ENCODE data around the gene MAML2. TPM values are rescaled to one million over a fixed set of nuclear protein-coding genes. Genes with fewer than 3 reads are reported as not detected.

The MAML2 gene
- total and polyA plus RNA-seq, 2 of the 8 experiments (the other 6 are each of a cell fraction or from before 2014, with no cell fraction given), result 3.8 to 6.6 TPM

- Histone ChIP-seq H3K23me2 (ENCODE audit: low read depth, low read length) (peaks cover 2% of the 10 kb centered on the region; the same call in 1 of the 2 replicates), H2AFZ (ENCODE audit: low read length) (no peak overlapping the region), H3K14ac (ENCODE audit: insufficient read length) (no peak overlapping the region), H3K4me1 (replicated peaks in 1 of 4; ENCODE audit: control insufficient read depth in 3 of 4, insufficient read depth in 4 of 4, low read length in 3 of 4) (peaks cover 0 to 12% (median 5%) of the 10 kb centered on the region in 4 experiments; a peak in 4 of 7 replicates), H4K20me1 (replicated peaks in 1 of 2; ENCODE audit: control insufficient read depth in 1 of 2, insufficient read depth in 2 of 2, low read length in 2 of 2) (no peaks in the 10 kb centered on the region), H3K79me2 (ENCODE audit: control insufficient read depth in 1 of 2, insufficient read depth in 2 of 2, low read length in 2 of 2) (no peaks in the 10 kb centered on the region), H3K23ac (ENCODE audit: insufficient read length) (no peak overlapping the region), H4K5ac (ENCODE audit: insufficient read length, low read depth, low read length) (no peak overlapping the region), H3K18ac (ENCODE audit: extremely low read depth, low read length) (no peak overlapping the region), H4K8ac (ENCODE audit: extremely low read depth, insufficient read depth, low read length) (no peak overlapping the region), H2BK15ac (ENCODE audit: low read length) (no peak overlapping the region), H2BK120ac (replicated peaks; ENCODE audit: low read depth, low read length) (no peak overlapping the region), H3K27me3 (replicated peaks in 1 of 4; ENCODE audit: control insufficient read depth in 3 of 4, extremely low read depth in 1 of 4, insufficient read depth in 3 of 4, low read length in 3 of 4) (no peaks in the 10 kb centered on the region), H3K27ac (ENCODE audit: low read depth, low read length) (no peak overlapping the region), H3K9ac (replicated peaks in 1 of 4; ENCODE audit: extremely low read depth in 1 of 4, low read depth in 3 of 4, low read length in 3 of 4) (no peak overlapping the region), H3K4me3 (ENCODE audit: extremely low read depth in 1 of 4, insufficient read depth in 2 of 4, low read depth in 3 of 4, low read length in 4 of 4) (no peak overlapping the region), H3K4me2 (ENCODE audit: insufficient read depth in 1 of 2, low read depth in 2 of 2, low read length in 2 of 2) (no peak overlapping the region), H3K9me3 (ENCODE audit: insufficient read depth in 2 of 2, low read depth in 1 of 2, low read length in 1 of 2) (no peaks in the 10 kb centered on the region), H3K4ac (replicated peaks; ENCODE audit: insufficient read length, low read depth, low read length) (no peak overlapping the region), H2AK5ac (ENCODE audit: low read depth, low read length) (no peak overlapping the region), H3K56ac (replicated peaks; ENCODE audit: insufficient read length, low read depth, low read length) (no peak overlapping the region), H3K79me1 (ENCODE audit: low read depth, low read length) (no peaks in the 10 kb centered on the region; the same call in 1 of the 2 replicates), H3K36me3 (ENCODE audit: control insufficient read depth in 2 of 4, insufficient read depth in 4 of 4, low read length in 3 of 4) (no peaks in the 10 kb centered on the region), H2BK20ac (ENCODE audit: low read length) (no peak overlapping the region), H4K91ac (replicated peaks; ENCODE audit: insufficient read length, low read length) (no peak overlapping the region), H2BK12ac (ENCODE audit: low read depth, low read length) (no peak overlapping the region), H2BK5ac (ENCODE audit: low read depth, low read length) (no peak overlapping the region)
- FAIRE-seq, result peak; percentile 60
- ChIA-PET POLR2A (ENCODE audit: partially characterized antibody) (interaction anchor here (1.6 kb wide), 1 partner anchor 81 kb away, joined by 5 read pairs; no protein-coding TSS in a partner anchor), CTCF (ENCODE audit: partially characterized antibody) (interaction anchor here (0.9 kb wide), 2 partner anchors 15 to 182 kb away, joined by 3 read pairs; partner anchors contain the start of gene MAML2)
- DNase-seq (ENCODE audit: low read depth in 1 of 2, low spot score in 2 of 2), result no peak
- WGBS, 2 experiments (ENCODE audit: extremely low coverage in 1 of 2, insufficient coverage in 1 of 2, insufficient read length in 1 of 2, insufficient replicate concordance in 2 of 2, low coverage in 1 of 2, low lambda C conversion rate in 2 of 2, missing lambda C conversion rate in 1 of 2), result 79% methylated on average over 10 of the region's 10 CpGs; no CpG with 5 or more reads in 1 of the 2 experiments
- no peak for TF ChIP-seq USF2 (IDR thresholded peaks at IDR 0.05; ENCODE audit: low read length)
- TF ChIP-seq PHF8 (conservative IDR thresholded peaks at IDR 0.05; ENCODE audit: low read depth, low read length), result no peak
- TF ChIP-seq SAP30 (IDR thresholded peaks at IDR 0.05; ENCODE audit: insufficient read depth, insufficient replicate concordance, low read length), result no peak
- TF ChIP-seq EGR1 (IDR thresholded peaks at IDR 0.05; ENCODE audit: borderline replicate concordance, low read depth, low read length), result no peak
- TF ChIP-seq JUN (IDR thresholded peaks at IDR 0.05; ENCODE audit: low read depth, low read length), result no peak
- no peak for TF ChIP-seq GTF2F1 (IDR thresholded peaks at IDR 0.05; ENCODE audit: borderline replicate concordance, low read depth, low read length)
- TF ChIP-seq, protein P1, sequence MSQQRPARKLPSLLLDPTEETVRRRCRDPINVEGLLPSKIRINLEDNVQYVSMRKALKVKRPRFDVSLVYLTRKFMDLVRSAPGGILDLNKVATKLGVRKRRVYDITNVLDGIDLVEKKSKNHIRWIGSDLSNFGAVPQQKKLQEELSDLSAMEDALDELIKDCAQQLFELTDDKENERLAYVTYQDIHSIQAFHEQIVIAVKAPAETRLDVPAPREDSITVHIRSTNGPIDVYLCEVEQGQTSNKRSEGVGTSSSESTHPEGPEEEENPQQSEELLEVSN (IDR thresholded peaks at IDR 0.05), result no peak
- TF ChIP-seq SRF (IDR thresholded peaks at IDR 0.05; ENCODE audit: low read depth, low read length), result no peak
- no peak for TF ChIP-seq BACH1 (IDR thresholded peaks at IDR 0.05; ENCODE audit: low read length)
- TF ChIP-seq SIN3A (conservative IDR thresholded peaks at IDR 0.05 in 1 of 2, IDR thresholded peaks at IDR 0.05 in 1 of 2; ENCODE audit: low read depth in 1 of 2, low read length in 2 of 2), result no peak
Observed at GRCh38 chr11:96161307-96162089, 181.5 kb downstream of the MAML2 start.
